DMS53 (cell line): Measurements from ENCODE around the gene ACCS.

Experiments
- DNase-seq: peaks from one replicate; lab custom pipeline; 2025; lab: John Stamatoyannopoulos, UW

ACCS gene

GRCh38 chr11:44065841-44066731 lies at the start of gene ACCS:
ACCS (plus strand) TSS chr11:44066270; CDS start chr11:44067628, 1,358 bp downstream.
- DNase-seq: peak; percentile 94

- DNase-seq: no peak
These were observed 49.3 kb upstream of the ACCS start for GRCh38 chr11:44016546-44017442.

GRCh38 chr11:44017443-44018126 lies 48.5 kb upstream of the ACCS start:
- DNase-seq: no peak

- no peak for DNase-seq
These were observed 47.9 kb upstream of the ACCS start for GRCh38 chr11:44018127-44018521.

- DNase-seq: no peak
These were observed 47.2 kb upstream of the ACCS start for GRCh38 chr11:44018829-44019228.

GRCh38 chr11:44024977-44025376 lies 41.1 kb upstream of the ACCS start:
- no peak for DNase-seq

- DNase-seq: peak; percentile 4
These were observed 40.3 kb upstream of the ACCS start for GRCh38 chr11:44025727-44026126.

- DNase-seq: no peak
These were observed 37.7 kb upstream of the ACCS start for GRCh38 chr11:44028401-44028800.

- DNase-seq: no peak
These were observed 37.1 kb upstream of the ACCS start for GRCh38 chr11:44028816-44029506.

GRCh38 chr11:44029507-44029845 lies 36.6 kb upstream of the ACCS start:
- DNase-seq: no peak

- DNase-seq: no peak
These were observed 35.8 kb upstream of the ACCS start for GRCh38 chr11:44029977-44030911.

GRCh38 chr11:44030996-44031395 lies 35.1 kb upstream of the ACCS start:
- no peak for DNase-seq

- no peak for DNase-seq
These were observed 34.5 kb upstream of the ACCS start for GRCh38 chr11:44031549-44031948.

- DNase-seq: no peak
These were observed 33.6 kb upstream of the ACCS start for GRCh38 chr11:44032299-44033085.

GRCh38 chr11:44033411-44033850 lies 32.6 kb upstream of the ACCS start:
- no peak for DNase-seq

GRCh38 chr11:44033856-44034255 lies 32.2 kb upstream of the ACCS start:
- DNase-seq: no peak

GRCh38 chr11:44034639-44035038 lies 31.4 kb upstream of the ACCS start:
- no peak for DNase-seq

- peak; percentile 90 for DNase-seq
These were observed 29.0 kb upstream of the ACCS start for GRCh38 chr11:44036811-44037657.

- no peak for DNase-seq
These were observed 28.4 kb upstream of the ACCS start for GRCh38 chr11:44037658-44037998.
